Activated CD4-positive, CD25-positive, alpha-beta regulatory T cell treated with anti-CD3 and anti-CD28 coated beads, Interleukin-2, amount 50 U/mL, for 16 hours (primary cell): Measurements from ENCODE around the gene STAG3.
"Not testable (repeated sequence)": the region's sequence is repeated elsewhere in the genome, so short reads cannot be mapped to it uniquely, and the experiment has no call there.

Experiments
- DNase-seq: peaks from one replicate; pipeline ENCODE4 v3.0.0-alpha.2; 2020; ENCODE audit warnings: low read depth, low spot score

STAG3 gene

GRCh38 chr7:100247152-100247757 is 69.5 kb downstream of the STAG3 start:
- no peak for DNase-seq

- no peak for DNase-seq
Observed at GRCh38 chr7:100248483-100248882, 70.8 kb downstream of the STAG3 start.

GRCh38 chr7:100257017-100257416 is 79.3 kb downstream of the STAG3 start:
- DNase-seq = no peak

GRCh38 chr7:100259984-100260383 is 82.3 kb downstream of the STAG3 start:
- DNase-seq = not testable (repeated sequence)

- not testable (repeated sequence) for DNase-seq
Observed at GRCh38 chr7:100262896-100263295, 85.2 kb downstream of the STAG3 start.
